ENCODE data around the gene NUF2.
"Not testable (repeated sequence)": the region's sequence is repeated elsewhere in the genome, so short reads cannot be mapped to it uniquely, and the experiment has no call there.

The NUF2 gene

GRCh38 chr1:163308811-163309210 lies 12.9 kb upstream of the NUF2 start:
- no peaks in the 10 kb centered on the region for H3K79me2 ChIP-seq (ENCODE audit: insufficient read depth, low read length)
- TF ChIP-seq EZH2phosphoT487 (conservative IDR thresholded peaks at IDR 0.05; ENCODE audit: low read length), result no peak
- TF ChIP-seq, protein P1, sequence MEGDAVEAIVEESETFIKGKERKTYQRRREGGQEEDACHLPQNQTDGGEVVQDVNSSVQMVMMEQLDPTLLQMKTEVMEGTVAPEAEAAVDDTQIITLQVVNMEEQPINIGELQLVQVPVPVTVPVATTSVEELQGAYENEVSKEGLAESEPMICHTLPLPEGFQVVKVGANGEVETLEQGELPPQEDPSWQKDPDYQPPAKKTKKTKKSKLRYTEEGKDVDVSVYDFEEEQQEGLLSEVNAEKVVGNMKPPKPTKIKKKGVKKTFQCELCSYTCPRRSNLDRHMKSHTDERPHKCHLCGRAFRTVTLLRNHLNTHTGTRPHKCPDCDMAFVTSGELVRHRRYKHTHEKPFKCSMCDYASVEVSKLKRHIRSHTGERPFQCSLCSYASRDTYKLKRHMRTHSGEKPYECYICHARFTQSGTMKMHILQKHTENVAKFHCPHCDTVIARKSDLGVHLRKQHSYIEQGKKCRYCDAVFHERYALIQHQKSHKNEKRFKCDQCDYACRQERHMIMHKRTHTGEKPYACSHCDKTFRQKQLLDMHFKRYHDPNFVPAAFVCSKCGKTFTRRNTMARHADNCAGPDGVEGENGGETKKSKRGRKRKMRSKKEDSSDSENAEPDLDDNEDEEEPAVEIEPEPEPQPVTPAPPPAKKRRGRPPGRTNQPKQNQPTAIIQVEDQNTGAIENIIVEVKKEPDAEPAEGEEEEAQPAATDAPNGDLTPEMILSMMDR (IDR thresholded peaks at IDR 0.05; ENCODE audit: insufficient read depth, low read length, poor library complexity, severe bottlenecking), result no peak
- H3K27ac ChIP-seq (ENCODE audit: low read depth, low read length), result no peak overlapping the region

GRCh38 chr1:163315773-163316374 lies 5.9 kb upstream of the NUF2 start:
- Histone ChIP-seq H3K4me2 (ENCODE audit: low read depth, low read length, poor library complexity, severe bottlenecking) (no peak overlapping the region), H3K27ac (ENCODE audit: low read depth, low read length) (no peak overlapping the region), H3K36me3 (ENCODE audit: low read length) (no peaks in the 10 kb centered on the region; the same call in 1 of the 2 replicates), H3K9me2 (replicated peaks; ENCODE audit: insufficient read depth, low read length) (no peaks in the 10 kb centered on the region), H3K4me3 (ENCODE audit: insufficient read depth, low read length, poor library complexity, severe bottlenecking) (no peak overlapping the region), H4K20me1 (ENCODE audit: low read depth, low read length) (no peaks in the 10 kb centered on the region), H3K9ac (ENCODE audit: low read length) (no peak overlapping the region), H3F3A (ENCODE audit: insufficient read depth) (peaks cover 6% of the 10 kb centered on the region; the same call in 1 of the 2 replicates), H2AFZ (ENCODE audit: low read depth, low read length, severe bottlenecking) (no peak overlapping the region), H3K9me3 (ENCODE audit: insufficient read depth, low read length) (no peaks in the 10 kb centered on the region), H3K27me3 (ENCODE audit: low read length) (no peaks in the 10 kb centered on the region), H3K79me2 (ENCODE audit: insufficient read depth, low read length) (peaks cover 7% of the 10 kb centered on the region; the same call in 1 of the 2 replicates)
- TF ChIP-seq, protein P1 (IDR thresholded peaks at IDR 0.05; ENCODE audit: insufficient read depth, low read length, poor library complexity, severe bottlenecking), result peak; percentile 57
- TF ChIP-seq EZH2phosphoT487 (conservative IDR thresholded peaks at IDR 0.05; ENCODE audit: low read length), result no peak

More at GRCh38 chr1:163308811-163309210, 12.9 kb upstream of the NUF2 start:
- no peak overlapping the region for H2AFZ ChIP-seq (ENCODE audit: low read depth, low read length, severe bottlenecking)
- no peaks in the 10 kb centered on the region for H4K20me1 ChIP-seq (ENCODE audit: low read depth, low read length)
- no peaks in the 10 kb centered on the region for H3K36me3 ChIP-seq (ENCODE audit: low read length)
- H3K27me3 ChIP-seq (ENCODE audit: low read length), result no peaks in the 10 kb centered on the region
- H3K9me2 ChIP-seq (replicated peaks; ENCODE audit: insufficient read depth, low read length), result no peaks in the 10 kb centered on the region
- H3K9me3 ChIP-seq (ENCODE audit: insufficient read depth, low read length), result no peaks in the 10 kb centered on the region
- no peaks in the 10 kb centered on the region for H3F3A ChIP-seq (ENCODE audit: insufficient read depth)
- no peak overlapping the region for H3K4me3 ChIP-seq (ENCODE audit: insufficient read depth, low read length, poor library complexity, severe bottlenecking)
- no peak overlapping the region for H3K4me2 ChIP-seq (ENCODE audit: low read depth, low read length, poor library complexity, severe bottlenecking)
- H3K9ac ChIP-seq (ENCODE audit: low read length), result no peak overlapping the region

GRCh38 chr1:163320891-163321290 lies 863 bp upstream of the NUF2 start:
- peak overlapping the region; percentile 80 for H3K4me2 ChIP-seq (ENCODE audit: low read depth, low read length, poor library complexity, severe bottlenecking)
- peak overlapping the region; percentile 95 for H3K9ac ChIP-seq (ENCODE audit: low read length)
- peak overlapping the region; percentile 97 for H3K27ac ChIP-seq (ENCODE audit: low read depth, low read length)
- H3K27me3 ChIP-seq (ENCODE audit: low read length), result no peaks in the 10 kb centered on the region
- TF ChIP-seq, protein P1 (IDR thresholded peaks at IDR 0.05; ENCODE audit: insufficient read depth, low read length, poor library complexity, severe bottlenecking), result no peak
- no peak for TF ChIP-seq EZH2phosphoT487 (conservative IDR thresholded peaks at IDR 0.05; ENCODE audit: low read length)
- peaks cover 4% of the 10 kb centered on the region; the same call in 1 of the 2 replicates for H3K36me3 ChIP-seq (ENCODE audit: low read length)
- no peaks in the 10 kb centered on the region for H4K20me1 ChIP-seq (ENCODE audit: low read depth, low read length)
- H3K9me2 ChIP-seq (replicated peaks; ENCODE audit: insufficient read depth, low read length), result no peaks in the 10 kb centered on the region
- peak overlapping the region; percentile 87 for H3K4me3 ChIP-seq (ENCODE audit: insufficient read depth, low read length, poor library complexity, severe bottlenecking)
- peaks cover 48% of the 10 kb centered on the region for H3K79me2 ChIP-seq (ENCODE audit: insufficient read depth, low read length)
- H2AFZ ChIP-seq (ENCODE audit: low read depth, low read length, severe bottlenecking), result peak overlapping the region; percentile 15
- H3F3A ChIP-seq (ENCODE audit: insufficient read depth), result peaks cover 16% of the 10 kb centered on the region
- H3K9me3 ChIP-seq (ENCODE audit: insufficient read depth, low read length), result no peaks in the 10 kb centered on the region

GRCh38 chr1:163323339-163323738 lies 1.6 kb downstream of the NUF2 start:
- H2AFZ ChIP-seq (ENCODE audit: low read depth, low read length, severe bottlenecking); H3K9me2 ChIP-seq (replicated peaks; ENCODE audit: insufficient read depth, low read length); H4K20me1 ChIP-seq (ENCODE audit: low read depth, low read length); H3K9me3 ChIP-seq (ENCODE audit: insufficient read depth, low read length); H3K27me3 ChIP-seq (ENCODE audit: low read length): not testable (repeated sequence)
- peaks cover 26% of the 10 kb centered on the region for H3K36me3 ChIP-seq (ENCODE audit: low read length)
- H3K79me2 ChIP-seq (ENCODE audit: insufficient read depth, low read length), result peaks cover 55% of the 10 kb centered on the region
- H3K4me2 ChIP-seq (ENCODE audit: low read depth, low read length, poor library complexity, severe bottlenecking), result peak overlapping the region; percentile 99
- H3K9ac ChIP-seq (ENCODE audit: low read length), result peak overlapping the region; percentile 95
- peak overlapping the region; percentile 97 for H3K27ac ChIP-seq (ENCODE audit: low read depth, low read length)
- peak overlapping the region; percentile 93 for H3K4me3 ChIP-seq (ENCODE audit: insufficient read depth, low read length, poor library complexity, severe bottlenecking)
- H3F3A ChIP-seq (ENCODE audit: insufficient read depth), result peaks cover 13% of the 10 kb centered on the region
